Fibroblast of pulmonary artery (primary cell): ENCODE data around the gene SPP1.
"Not testable (repeated sequence)": the region's sequence is repeated elsewhere in the genome, so short reads cannot be mapped to it uniquely, and the experiment has no call there.

Source experiments
- DNase-seq: peaks from one replicate; pipeline ENCODE4 v3.0.0-alpha.2; 2010; ENCODE audit warnings: low read depth
- H3K4me3 ChIP-seq: replicated peaks from 2 replicates; pipeline ENCODE4 v1.5.1; 2011; ENCODE audit warnings: low read depth, mild to moderate bottlenecking, control low read depth, low read length, moderate library complexity
- CTCF ChIP-seq: IDR thresholded peaks from 2 replicates; pipeline ENCODE4 v1.5.1; 2011; ENCODE audit warnings: mild to moderate bottlenecking, control low read depth, low read length, inconsistent platforms; ENCODE audit errors: missing control alignments

Gene SPP1

GRCh38 chr4:88015659-88016295 lies 40.3 kb downstream of the SPP1 start:
- no peak overlapping the region for H3K4me3 ChIP-seq
- TF ChIP-seq CTCF, result no peak
- no peak for DNase-seq

- TF ChIP-seq CTCF, result no peak
- no peak overlapping the region for H3K4me3 ChIP-seq
- DNase-seq, result peak; percentile 97
Observed at GRCh38 chr4:88017516-88018297, 42.2 kb downstream of the SPP1 start.

DNA sequence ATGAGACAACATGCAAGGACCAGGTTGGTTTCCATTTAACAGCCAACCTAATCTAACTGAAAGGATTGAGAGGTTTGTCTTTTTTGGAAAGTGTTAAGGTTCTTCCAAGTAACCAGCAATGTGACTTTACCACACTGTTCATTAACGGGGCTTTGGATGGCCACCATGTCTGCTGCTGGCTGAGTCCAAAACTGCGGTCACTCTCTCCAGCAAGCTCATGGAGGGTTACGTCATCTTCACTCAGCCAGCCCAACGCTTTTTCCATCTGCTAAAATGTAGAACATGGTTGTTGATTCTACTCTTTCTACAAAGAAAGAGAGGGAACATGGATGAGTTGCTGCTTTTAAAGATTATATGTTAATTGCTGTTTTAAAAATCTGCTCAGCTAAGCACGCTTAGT lies 43.0 kb downstream of the SPP1 start:
- peak overlapping the region; percentile 29 for H3K4me3 ChIP-seq
- peak; percentile 69 for DNase-seq
- TF ChIP-seq CTCF, result no peak

DNA sequence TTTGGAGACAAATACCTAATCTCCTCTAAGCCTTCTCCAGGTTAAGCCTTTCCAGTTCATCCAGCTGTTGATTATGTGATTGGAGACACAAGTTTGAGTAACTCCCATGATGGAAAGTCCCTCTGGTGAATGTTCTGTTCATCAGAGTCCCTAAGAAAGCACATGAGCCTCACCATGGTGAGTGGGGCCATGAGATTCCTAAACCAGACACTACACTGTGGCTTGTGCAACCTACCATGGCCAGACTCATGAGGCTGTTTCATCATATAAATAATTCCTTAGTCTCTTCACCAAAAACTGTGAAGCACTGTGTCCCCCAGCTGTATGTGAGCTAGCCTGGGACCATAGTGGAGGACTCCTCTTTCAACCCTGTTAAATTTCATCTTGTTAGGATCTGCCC lies 46.3 kb downstream of the SPP1 start:
- no peak overlapping the region for H3K4me3 ChIP-seq
- DNase-seq, result peak; percentile 35
- no peak for TF ChIP-seq CTCF

- H3K4me3 ChIP-seq, result no peak overlapping the region
- no peak for DNase-seq
- TF ChIP-seq CTCF, result no peak
Observed at GRCh38 chr4:88022289-88022688, 46.8 kb downstream of the SPP1 start.

DNA sequence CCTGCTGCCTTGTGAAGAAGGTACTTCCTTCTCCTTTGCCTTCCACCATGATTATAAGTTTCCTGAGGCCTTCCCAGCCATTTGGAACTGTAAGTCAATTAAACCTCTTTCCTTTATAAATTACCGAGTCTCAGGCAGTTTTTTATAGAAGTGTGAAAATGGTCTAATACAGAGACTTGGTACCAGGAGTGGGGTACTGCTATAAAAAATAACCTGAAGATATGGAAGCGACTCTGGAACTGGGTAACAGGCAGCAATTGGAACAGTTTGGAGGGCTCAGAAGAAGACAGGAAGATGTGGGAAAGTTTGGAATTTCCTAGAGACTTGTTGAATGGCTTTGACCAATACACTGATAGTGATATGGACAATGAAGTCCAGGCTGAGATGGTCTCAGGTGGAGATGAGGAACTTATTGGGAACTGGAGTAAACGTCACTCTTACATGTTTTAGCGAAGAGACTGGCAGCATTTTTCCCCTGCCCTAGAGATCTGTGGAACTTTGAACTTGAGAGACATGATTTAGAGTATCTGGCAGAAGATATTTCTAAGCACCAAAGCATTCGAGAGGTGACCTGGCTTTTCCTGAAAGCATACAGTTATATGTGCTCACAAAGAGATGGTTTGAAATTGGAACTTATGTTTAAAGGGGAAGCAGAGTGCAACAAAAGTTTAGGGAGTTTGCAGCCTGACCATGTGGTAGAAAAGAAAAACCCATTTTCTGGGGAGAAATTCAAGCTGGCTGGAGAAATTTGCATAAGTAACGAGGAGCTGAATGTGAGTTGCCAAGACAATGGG lies 50.6 kb downstream of the SPP1 start:
- H3K4me3 ChIP-seq, DNase-seq: not testable (repeated sequence)
